Measurements from ENCODE around the gene LOXL3.

LOXL3 gene

GRCh38 chr2:74493546-74493945 is 60.2 kb downstream of the LOXL3 start:
- TF ChIP-seq EZH2phosphoT487 (IDR thresholded peaks at IDR 0.05; ENCODE audit: borderline replicate concordance) = no peak
- TF ChIP-seq CTCF (conservative IDR thresholded peaks at IDR 0.05; ENCODE audit: low read length) = no peak
- Histone ChIP-seq H3K9ac (ENCODE audit: low read depth, low read length, poor library complexity, severe bottlenecking) (no peak overlapping the region), H3K9me3 (ENCODE audit: insufficient read depth, low read depth, low read length) (no peaks in the 10 kb centered on the region), H3K4me2 (ENCODE audit: low read depth, low read length, poor library complexity, severe bottlenecking) (no peak overlapping the region), H3F3A (ENCODE audit: low read depth) (no peaks in the 10 kb centered on the region), H2AFZ (ENCODE audit: low read length) (no peak overlapping the region), H4K20me1 (ENCODE audit: insufficient read depth, low read length, poor library complexity, severe bottlenecking) (no peaks in the 10 kb centered on the region), H3K79me2 (ENCODE audit: insufficient read depth, low read length) (no peaks in the 10 kb centered on the region), H3K9me2 (replicated peaks; ENCODE audit: low read depth, low read length) (no peaks in the 10 kb centered on the region), H3K36me3 (ENCODE audit: insufficient read depth, low read length) (peaks cover 40% of the 10 kb centered on the region; the same call in 1 of the 2 replicates), H3K27me3 (ENCODE audit: insufficient read depth, low read length, poor library complexity, severe bottlenecking) (no peaks in the 10 kb centered on the region), H3K4me3 (ENCODE audit: low read length, poor library complexity, severe bottlenecking) (no peak overlapping the region), H3K4me1 (ENCODE audit: insufficient read depth, low read length, poor library complexity, severe bottlenecking) (no peaks in the 10 kb centered on the region)

GRCh38 chr2:74491648-74492544 is 61.8 kb downstream of the LOXL3 start:
- Histone ChIP-seq H2AFZ (ENCODE audit: low read length) (no peak overlapping the region), H3K79me2 (ENCODE audit: insufficient read depth, low read length) (no peaks in the 10 kb centered on the region), H3K9me2 (replicated peaks; ENCODE audit: low read depth, low read length) (no peaks in the 10 kb centered on the region), H3K4me3 (ENCODE audit: low read length, poor library complexity, severe bottlenecking) (no peak overlapping the region), H3K27me3 (ENCODE audit: insufficient read depth, low read length, poor library complexity, severe bottlenecking) (no peaks in the 10 kb centered on the region), H3F3A (ENCODE audit: low read depth) (no peaks in the 10 kb centered on the region), H3K4me1 (ENCODE audit: insufficient read depth, low read length, poor library complexity, severe bottlenecking) (no peaks in the 10 kb centered on the region), H4K20me1 (ENCODE audit: insufficient read depth, low read length, poor library complexity, severe bottlenecking) (no peaks in the 10 kb centered on the region), H3K9me3 (ENCODE audit: insufficient read depth, low read depth, low read length) (no peaks in the 10 kb centered on the region), H3K9ac (ENCODE audit: low read depth, low read length, poor library complexity, severe bottlenecking) (no peak overlapping the region), H3K4me2 (ENCODE audit: low read depth, low read length, poor library complexity, severe bottlenecking) (no peak overlapping the region), H3K36me3 (ENCODE audit: insufficient read depth, low read length) (peaks cover 40% of the 10 kb centered on the region; the same call in 1 of the 2 replicates)
- no peak for TF ChIP-seq EZH2phosphoT487 (IDR thresholded peaks at IDR 0.05; ENCODE audit: borderline replicate concordance)
- TF ChIP-seq CTCF (conservative IDR thresholded peaks at IDR 0.05; ENCODE audit: low read length) = no peak

- Histone ChIP-seq H3K9ac (ENCODE audit: low read depth, low read length, poor library complexity, severe bottlenecking) (no peak overlapping the region), H3K27me3 (ENCODE audit: insufficient read depth, low read length, poor library complexity, severe bottlenecking) (no peaks in the 10 kb centered on the region), H3K9me3 (ENCODE audit: insufficient read depth, low read depth, low read length) (no peaks in the 10 kb centered on the region), H3K4me1 (ENCODE audit: insufficient read depth, low read length, poor library complexity, severe bottlenecking) (no peaks in the 10 kb centered on the region), H4K20me1 (ENCODE audit: insufficient read depth, low read length, poor library complexity, severe bottlenecking) (no peaks in the 10 kb centered on the region), H3K9me2 (replicated peaks; ENCODE audit: low read depth, low read length) (no peaks in the 10 kb centered on the region), H3F3A (ENCODE audit: low read depth) (no peaks in the 10 kb centered on the region), H3K36me3 (ENCODE audit: insufficient read depth, low read length) (peaks cover 40% of the 10 kb centered on the region; the same call in 1 of the 2 replicates), H2AFZ (ENCODE audit: low read length) (no peak overlapping the region), H3K79me2 (ENCODE audit: insufficient read depth, low read length) (0 out of 2 replicates have a peak, but pooled peaks cover 5% of the 10 kb centered on the region), H3K4me3 (ENCODE audit: low read length, poor library complexity, severe bottlenecking) (no peak overlapping the region), H3K4me2 (ENCODE audit: low read depth, low read length, poor library complexity, severe bottlenecking) (no peak overlapping the region)
- TF ChIP-seq EZH2phosphoT487 (IDR thresholded peaks at IDR 0.05; ENCODE audit: borderline replicate concordance) (no peak), CTCF (conservative IDR thresholded peaks at IDR 0.05; ENCODE audit: low read length) (no peak)
Observed at GRCh38 chr2:74489906-74490305, 63.8 kb downstream of the LOXL3 start.

Data from Loucy (cell line).